Stimulated activated CD4-positive, alpha-beta T cell treated with anti-CD3 and anti-CD28 coated beads, Interleukin-4, amount 100 ng/mL, for 1 hour (primary cell): ENCODE data around the gene NPHS1.
"Not testable (repeated sequence)": the region's sequence is repeated elsewhere in the genome, so short reads cannot be mapped to it uniquely, and the experiment has no call there.

Experiments used
- DNase-seq: peaks from one replicate; pipeline ENCODE4 v3.0.0-alpha.2; 2020

NPHS1 gene

GRCh38 chr19:35852029-35852780 is at the start of gene NPHS1:
Gene NPHS1 (minus strand): TSS chr19:35852504. CDS start chr19:35851837, 667 bp downstream.
- no peak for DNase-seq

- no peak for DNase-seq
These were observed 48.8 kb upstream of the NPHS1 start for GRCh38 chr19:35901055-35901644.

- DNase-seq: peak; percentile 88
These were observed 47.4 kb upstream of the NPHS1 start for GRCh38 chr19:35899547-35900214.

DNA sequence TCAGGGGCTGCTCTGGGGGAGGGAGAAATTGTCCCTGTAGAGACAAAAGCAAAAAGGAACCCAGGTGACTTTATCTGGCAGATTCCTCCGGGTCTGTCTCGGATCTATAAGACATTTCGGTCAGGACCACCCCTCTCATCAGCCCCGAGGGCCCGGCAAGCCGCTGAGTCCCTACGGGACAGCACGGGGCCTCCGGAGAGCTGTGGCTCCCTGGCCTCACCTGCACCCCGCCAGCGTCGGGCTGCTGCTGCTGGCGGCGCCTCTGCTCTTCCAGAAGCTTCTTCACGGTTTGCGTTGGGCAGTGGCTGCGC is 46.1 kb upstream of the NPHS1 start:
- DNase-seq: no peak

DNA sequence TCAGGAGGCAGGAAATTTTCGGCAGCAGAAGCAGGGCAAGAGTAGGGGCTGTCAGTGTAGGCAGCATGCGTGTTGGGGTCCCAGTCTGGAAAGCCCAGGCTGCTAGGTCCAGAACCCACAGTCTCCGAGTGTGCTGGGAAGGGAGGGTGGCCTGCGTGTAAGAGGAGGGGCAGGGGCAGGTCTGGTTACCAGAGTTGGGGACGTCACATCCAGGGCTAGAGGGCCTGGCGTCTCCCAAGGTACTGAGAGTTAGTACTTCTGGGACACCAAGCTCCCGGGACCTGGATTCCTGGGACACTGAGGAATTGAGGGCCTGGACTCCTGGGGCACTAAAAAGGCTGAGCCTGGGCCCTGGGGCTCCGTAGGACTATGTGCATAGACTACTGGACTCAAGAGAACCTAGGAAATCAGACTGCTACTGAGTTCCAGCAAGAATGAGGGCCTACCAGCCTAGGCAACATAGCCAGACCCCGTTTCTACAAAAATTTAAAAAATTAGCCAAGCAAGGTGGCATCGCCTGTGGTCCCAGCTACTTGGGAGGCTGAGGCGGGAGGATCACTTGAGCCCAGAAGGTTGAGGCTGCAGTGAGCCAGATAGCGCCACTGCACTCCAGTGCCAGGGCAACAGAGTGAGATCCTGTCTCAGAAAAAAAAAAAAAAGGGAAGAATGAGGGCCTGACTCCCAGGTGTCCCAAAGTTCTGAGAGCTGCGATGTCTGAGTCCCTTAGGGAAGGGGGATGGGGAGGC is 45.6 kb upstream of the NPHS1 start:
- DNase-seq: no peak

DNA sequence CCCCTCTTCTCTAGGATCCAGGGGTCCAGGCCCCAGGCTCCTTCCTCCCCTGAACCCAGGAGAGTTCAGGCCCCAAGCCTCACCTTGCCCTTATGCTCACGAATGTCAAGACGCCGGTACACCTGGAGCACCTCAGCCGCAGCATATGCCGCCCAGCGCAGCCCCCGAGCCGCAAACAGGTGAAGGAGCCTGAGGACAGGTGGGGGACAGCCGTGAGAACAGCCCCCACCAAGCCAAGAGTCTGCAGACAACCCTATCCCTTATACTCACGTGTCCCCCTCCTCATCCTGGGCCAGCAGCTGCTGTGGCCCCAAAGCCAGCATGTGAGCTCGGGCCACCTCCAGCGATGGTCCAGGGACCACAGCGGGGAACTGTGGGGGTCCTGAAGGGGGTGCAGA is 44.3 kb upstream of the NPHS1 start:
- DNase-seq: no peak

- no peak for DNase-seq
These were observed 43.8 kb upstream of the NPHS1 start for GRCh38 chr19:35895911-35896642.

- DNase-seq: no peak
These were observed 42.0 kb upstream of the NPHS1 start for GRCh38 chr19:35894342-35894741.

DNA sequence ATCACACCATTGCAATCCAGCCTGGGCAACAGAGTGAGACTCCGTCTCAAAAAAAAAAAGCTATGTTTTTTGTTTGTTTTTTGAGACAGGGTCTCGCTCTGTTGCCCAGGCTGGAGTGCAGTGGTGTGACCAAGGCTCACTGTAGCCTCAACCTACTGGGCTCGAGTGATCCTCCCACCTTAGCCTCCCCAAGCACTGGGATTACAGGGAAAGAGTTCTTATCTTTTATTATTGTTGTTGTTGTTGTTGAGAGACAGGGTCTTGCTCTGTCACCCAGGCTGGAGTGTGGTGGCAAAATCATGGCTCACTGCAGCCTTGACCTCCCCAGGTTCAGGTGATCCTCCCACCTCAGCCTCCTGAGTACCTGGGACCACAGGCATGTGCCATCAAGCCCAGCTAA is 39.5 kb upstream of the NPHS1 start:
- not testable (repeated sequence) for DNase-seq

- DNase-seq: no peak
These were observed 37.9 kb upstream of the NPHS1 start for GRCh38 chr19:35890113-35890650.

DNA sequence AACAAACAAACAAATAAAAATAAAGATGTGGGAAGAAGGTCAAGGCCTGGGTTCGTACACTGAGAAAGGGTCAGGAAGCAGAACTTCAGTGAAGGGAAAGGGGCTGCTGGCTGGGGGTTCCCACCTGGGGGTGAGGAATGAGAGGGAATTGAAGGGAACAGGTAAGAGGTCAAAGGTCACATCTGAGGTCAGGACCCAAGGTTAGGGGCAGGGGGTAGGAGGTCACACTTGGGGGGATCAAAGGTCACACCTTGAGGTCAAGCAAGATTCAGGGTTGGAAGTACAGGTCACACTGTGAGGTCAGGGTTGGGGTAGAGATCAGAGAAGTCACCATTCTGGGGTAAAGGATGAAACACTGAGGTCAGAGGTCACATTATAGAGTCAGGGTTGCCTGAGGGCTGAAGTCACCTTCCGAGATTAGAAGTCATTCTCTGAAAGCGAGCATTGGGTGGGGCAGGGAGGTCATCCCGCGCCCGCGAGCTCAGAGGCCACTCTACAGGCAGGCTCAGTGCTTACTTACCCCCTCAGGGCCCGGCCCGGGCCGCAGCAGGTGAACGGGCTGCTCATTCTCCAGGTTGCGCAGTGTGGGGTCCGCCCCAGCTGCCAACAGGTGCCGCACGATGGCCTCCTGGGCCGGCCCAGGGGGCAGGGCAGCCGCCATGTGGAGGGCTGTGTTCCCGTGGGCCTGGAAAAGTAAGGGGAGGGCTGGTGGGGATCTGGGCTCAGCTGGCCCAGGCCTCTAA is 37.2 kb upstream of the NPHS1 start:
- DNase-seq: no peak

DNA sequence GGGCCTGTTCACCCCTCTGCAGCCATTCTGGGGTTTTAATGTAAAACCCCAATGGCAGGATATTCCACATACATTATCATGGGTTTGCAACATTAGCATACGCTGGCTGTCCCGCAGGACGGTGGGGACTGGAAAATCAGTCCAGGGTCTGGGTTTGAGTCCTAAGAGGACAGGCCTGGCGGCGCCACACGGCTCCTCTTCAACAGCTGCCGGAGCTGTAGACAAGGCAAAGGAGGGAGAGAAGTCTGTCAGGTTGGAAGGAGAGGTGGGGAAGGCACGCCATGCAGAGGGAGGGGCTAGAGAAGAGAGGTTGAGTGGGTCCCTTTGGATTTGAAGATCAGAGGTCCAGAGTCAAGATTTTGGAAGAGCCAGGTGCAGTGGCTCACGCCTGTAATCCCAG is 36.1 kb upstream of the NPHS1 start:
- DNase-seq: no peak

- no peak for DNase-seq
These were observed 34.9 kb upstream of the NPHS1 start for GRCh38 chr19:35887197-35887596.

GRCh38 chr19:35885904-35886303 is 33.6 kb upstream of the NPHS1 start:
- no peak for DNase-seq

GRCh38 chr19:35885225-35885738 is 33.0 kb upstream of the NPHS1 start:
- DNase-seq: no peak

DNA sequence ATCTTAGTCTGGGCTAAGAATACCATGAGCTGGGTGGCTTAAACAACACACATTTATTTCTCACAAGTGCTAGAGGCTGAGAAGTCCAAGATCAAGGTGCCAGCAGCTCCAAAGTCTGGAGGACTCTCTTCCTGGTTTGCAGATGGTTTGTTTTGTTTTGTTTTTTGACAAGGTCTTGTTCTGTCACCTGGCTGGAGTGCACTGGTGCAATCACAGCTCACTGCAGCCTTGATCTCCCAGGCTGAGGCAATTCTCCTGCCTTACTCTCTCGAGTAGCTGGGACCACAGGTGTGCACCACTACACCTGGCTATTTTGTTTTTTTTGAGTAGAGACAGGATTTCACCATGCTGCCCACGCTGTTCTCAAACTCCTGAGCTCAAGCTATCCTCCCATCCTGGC is 31.6 kb upstream of the NPHS1 start:
- DNase-seq: no peak

GRCh38 chr19:35882114-35882832 is 30.0 kb upstream of the NPHS1 start:
- no peak for DNase-seq

DNA sequence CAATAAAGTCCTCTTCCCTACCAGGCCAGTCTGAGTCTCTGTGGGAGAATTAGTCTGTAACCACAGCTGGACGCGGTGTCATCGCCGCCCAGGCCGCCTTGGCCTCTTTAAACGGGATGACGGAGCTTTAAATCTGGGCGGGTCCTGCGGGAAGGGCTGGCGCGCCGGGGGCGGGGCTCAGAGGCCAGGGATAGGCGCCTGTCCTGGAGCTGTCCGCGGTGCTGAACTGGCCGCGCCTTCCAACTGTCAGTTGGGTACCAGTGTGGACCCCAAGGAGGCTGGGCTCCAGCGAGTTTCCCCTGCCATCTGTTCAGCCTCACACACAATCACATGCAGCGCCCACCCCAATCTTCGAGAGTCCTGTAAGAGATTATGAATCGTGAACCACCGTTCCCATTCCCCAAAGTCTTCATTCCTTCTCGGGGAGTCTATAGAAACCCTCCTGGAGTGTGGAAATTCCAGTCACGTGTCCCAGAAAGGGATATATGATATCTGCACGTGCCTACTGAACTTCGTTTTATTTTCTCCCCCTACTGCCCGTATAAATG is 27.5 kb upstream of the NPHS1 start:
- peak; percentile 77 for DNase-seq

DNA sequence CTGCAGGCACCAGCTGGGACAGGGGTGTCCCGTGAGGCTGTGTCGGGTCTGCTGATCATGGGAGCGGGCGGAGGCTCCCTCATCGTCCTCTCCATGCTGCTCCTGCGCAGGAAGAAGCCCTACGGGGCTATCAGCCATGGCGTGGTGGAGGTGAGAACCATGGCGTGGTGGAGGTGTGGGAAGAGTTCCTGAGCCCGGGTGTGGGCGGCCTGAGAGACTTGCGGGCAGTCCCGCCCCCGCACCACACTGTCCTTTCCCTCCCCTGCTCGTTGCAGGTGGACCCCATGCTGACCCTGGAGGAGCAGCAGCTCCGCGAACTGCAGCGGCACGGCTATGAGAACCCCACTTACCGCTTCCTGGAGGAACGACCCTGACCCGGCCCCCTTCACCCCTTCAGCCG is 26.8 kb upstream of the NPHS1 start:
- no peak for DNase-seq

GRCh38 chr19:35874392-35874930 is 22.2 kb upstream of the NPHS1 start:
- DNase-seq: no peak
